OCI-LY3 (cell line): ENCODE data around the gene SYNE4.

Experiments
- H2AFZ ChIP-seq: fragments of 200-600, 300-600 bp; shearing (Covaris generic); 2 replicates; pipeline ENCODE4 v1.6.0; 2014; ENCODE audit warnings: antibody characterized with exemption, low read depth, low read length
- H3K27ac ChIP-seq: fragments of 200-600, 300-600 bp; sonication (generic); 2 replicates; pipeline ENCODE4 v1.5.1; 2014; ENCODE audit warnings: mild to moderate bottlenecking, low read length, moderate library complexity, mixed read lengths
- H3K27me3 ChIP-seq: fragments of 200-600, 300-600 bp; sonication (generic); 2 replicates; pipeline ENCODE4 v1.6.1; 2014; ENCODE audit warnings: low read depth, low read length, mixed read lengths
- H3K36me3 ChIP-seq: fragments of 200-600, 300-600 bp; sonication (generic); replicated peaks from 2 replicates; pipeline ENCODE3; 2014; ENCODE audit warnings: low read depth, low read length, mixed read lengths
- H3K4me1 ChIP-seq: fragments of 300-600, 200-600 bp; sonication (generic); 2 replicates; pipeline ENCODE4 v1.6.1; 2014; ENCODE audit warnings: low read length, mixed read lengths
- H3K4me2 ChIP-seq: fragments of 200-600, 300-600 bp; sonication (generic); 2 replicates; pipeline ENCODE4 v1.6.1; 2014; ENCODE audit warnings: low read length, mixed read lengths
- H3K4me3 ChIP-seq: fragments of 300-600, 200-600 bp; sonication (generic); 2 replicates; pipeline ENCODE4 v1.5.1; 2014; ENCODE audit warnings: antibody characterized with exemption, mild to moderate bottlenecking, low read length, moderate library complexity
- H3K79me2 ChIP-seq: fragments of 300-600, 200-600 bp; shearing (Covaris generic); 2 replicates; pipeline ENCODE4 v1.6.1; 2014; ENCODE audit warnings: mild to moderate bottlenecking, low read length, mixed read lengths
- H3K9ac ChIP-seq: fragments of 300-600, 200-600 bp; shearing (Covaris generic); 2 replicates; pipeline ENCODE4 v1.6.0; 2014; ENCODE audit warnings: mild to moderate bottlenecking, low read length, moderate library complexity
- H3K9me3 ChIP-seq: fragments of 200-600, 300-600 bp; shearing (Covaris generic); 2 replicates; pipeline ENCODE4 v1.6.1; 2014; ENCODE audit warnings: low read length, mixed read lengths; ENCODE audit not compliant: insufficient read depth
- H4K20me1 ChIP-seq: fragments of 200-600, 300-600 bp; sonication (generic); 2 replicates; pipeline ENCODE4 v1.6.1; 2016; ENCODE audit warnings: low read length, mixed read lengths; ENCODE audit not compliant: insufficient read depth
- EZH2phosphoT487 ChIP-seq: fragments of 200-600 bp; shearing (Covaris generic); IDR thresholded peaks from 2 replicates; pipeline ENCODE4 v1.6.1; 2018; ENCODE audit warnings: antibody characterized with exemption, mixed run types, low read depth
- TF ChIP-seq, protein P1 (sequence below): fragments of 200-600, 300-600 bp; sonication (generic); IDR thresholded peaks from 2 replicates; pipeline ENCODE4 v1.5.1; 2014; ENCODE audit warnings: antibody characterized with exemption, low read length, low read depth

SYNE4 gene

DNA sequence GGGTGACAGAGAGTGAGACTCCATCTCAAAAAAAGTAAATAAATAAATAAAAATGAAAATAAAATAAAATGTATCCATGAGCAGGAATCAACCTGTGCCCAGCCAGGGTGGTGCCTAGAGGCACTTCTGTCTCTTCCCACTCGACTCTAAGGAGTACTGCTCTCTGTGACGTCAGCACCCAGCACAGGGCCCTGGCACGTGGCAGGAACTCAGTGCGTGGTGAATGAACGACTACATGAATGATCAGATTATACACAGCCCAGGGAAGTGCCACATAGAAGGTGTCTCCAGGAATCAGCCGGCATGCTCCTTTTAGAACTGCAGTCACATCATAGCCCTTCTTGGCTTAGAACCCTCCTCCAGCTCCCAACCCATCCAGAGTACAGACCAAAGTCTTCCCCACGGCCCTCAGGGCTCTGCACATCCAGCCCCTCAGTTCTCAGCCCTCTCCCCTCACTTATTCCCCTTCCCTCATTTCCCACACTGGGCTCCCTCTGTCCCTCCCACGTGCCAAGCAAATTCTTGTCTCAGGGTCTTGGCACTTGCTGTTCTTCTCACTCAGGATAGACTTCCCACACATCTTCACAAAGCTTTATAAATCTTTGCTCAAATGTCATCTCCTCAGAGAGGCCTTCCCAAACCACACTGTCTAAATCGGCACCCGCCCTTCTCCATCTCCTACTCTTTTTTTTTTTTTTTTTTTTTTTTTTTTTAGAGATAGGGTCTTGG, 19.9 kb upstream of the SYNE4 start:
- no peak overlapping the region for H2AFZ ChIP-seq
- no peak overlapping the region for H3K9ac ChIP-seq
- no peaks in the 10 kb centered on the region for H3K79me2 ChIP-seq
- H3K27me3 ChIP-seq, result no peaks in the 10 kb centered on the region
- H4K20me1 ChIP-seq, result no peaks in the 10 kb centered on the region
- H3K4me3 ChIP-seq, result no peak overlapping the region
- H3K9me3 ChIP-seq, result no peaks in the 10 kb centered on the region
- peaks cover 9% of the 10 kb centered on the region for H3K36me3 ChIP-seq
- no peak for TF ChIP-seq EZH2phosphoT487
- TF ChIP-seq, protein P1, sequence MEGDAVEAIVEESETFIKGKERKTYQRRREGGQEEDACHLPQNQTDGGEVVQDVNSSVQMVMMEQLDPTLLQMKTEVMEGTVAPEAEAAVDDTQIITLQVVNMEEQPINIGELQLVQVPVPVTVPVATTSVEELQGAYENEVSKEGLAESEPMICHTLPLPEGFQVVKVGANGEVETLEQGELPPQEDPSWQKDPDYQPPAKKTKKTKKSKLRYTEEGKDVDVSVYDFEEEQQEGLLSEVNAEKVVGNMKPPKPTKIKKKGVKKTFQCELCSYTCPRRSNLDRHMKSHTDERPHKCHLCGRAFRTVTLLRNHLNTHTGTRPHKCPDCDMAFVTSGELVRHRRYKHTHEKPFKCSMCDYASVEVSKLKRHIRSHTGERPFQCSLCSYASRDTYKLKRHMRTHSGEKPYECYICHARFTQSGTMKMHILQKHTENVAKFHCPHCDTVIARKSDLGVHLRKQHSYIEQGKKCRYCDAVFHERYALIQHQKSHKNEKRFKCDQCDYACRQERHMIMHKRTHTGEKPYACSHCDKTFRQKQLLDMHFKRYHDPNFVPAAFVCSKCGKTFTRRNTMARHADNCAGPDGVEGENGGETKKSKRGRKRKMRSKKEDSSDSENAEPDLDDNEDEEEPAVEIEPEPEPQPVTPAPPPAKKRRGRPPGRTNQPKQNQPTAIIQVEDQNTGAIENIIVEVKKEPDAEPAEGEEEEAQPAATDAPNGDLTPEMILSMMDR, result no peak
- no peaks in the 10 kb centered on the region for H3K4me1 ChIP-seq
- H3K27ac ChIP-seq, result no peak overlapping the region
- H3K4me2 ChIP-seq, result no peak overlapping the region

DNA sequence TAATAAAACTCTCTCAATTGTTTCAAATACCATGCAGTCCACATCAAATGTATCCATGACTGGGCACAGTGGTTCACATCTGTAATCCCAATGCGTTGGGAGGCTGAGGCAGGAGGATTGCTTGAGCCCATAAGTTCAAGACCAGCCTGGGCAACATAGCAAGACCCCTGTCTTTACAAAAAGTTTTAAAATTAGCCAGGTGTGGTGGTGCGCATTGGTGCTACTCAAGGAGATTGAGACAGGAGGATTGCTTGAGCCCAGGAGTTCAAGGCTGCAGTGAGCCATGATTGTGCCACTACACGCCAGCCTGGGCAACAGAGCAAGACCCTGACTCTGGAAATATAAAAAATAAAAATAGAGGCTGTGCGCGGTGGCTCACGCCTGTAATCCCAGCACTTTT, 19.1 kb upstream of the SYNE4 start:
- peaks cover 11% of the 10 kb centered on the region for H3K36me3 ChIP-seq

DNA sequence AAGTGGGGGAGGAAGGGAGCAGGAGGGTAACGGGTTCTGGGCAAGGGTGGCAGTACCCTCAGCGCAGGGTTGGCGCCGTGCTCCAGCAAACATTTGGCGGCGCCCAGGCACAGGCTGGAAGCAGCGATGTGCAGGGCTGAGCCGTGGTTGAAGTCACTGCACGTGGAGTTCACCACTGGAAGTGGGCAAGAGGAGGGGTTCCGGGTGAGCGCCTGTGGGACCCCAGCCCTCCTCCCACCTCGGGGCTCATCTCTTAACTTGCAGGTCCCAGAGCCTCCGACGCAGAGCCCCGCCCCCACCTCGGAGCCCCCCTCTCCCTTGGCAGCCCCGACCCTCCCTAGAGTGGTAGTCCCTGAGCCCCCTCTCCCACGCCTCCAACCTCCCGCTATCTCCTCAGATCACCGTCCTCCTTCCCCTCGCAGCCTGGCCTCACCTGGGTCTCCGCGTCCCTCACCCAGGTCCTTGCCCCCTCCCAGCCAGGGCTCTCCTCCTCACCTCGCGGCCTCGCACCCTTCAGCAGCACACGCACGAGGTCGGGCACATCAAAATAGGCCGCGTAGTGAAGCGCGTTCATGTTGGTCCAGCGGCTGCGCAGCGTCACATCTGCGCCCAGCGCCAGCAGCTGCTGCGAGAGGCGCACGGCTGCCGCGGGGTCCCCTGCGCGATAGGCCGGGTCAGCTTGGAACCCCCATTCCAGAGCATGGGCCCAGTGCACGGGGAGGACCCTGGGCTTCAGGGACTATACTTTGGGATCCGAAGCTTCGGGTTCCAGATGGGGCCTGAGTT, 17.7 kb upstream of the SYNE4 start:
- no peaks in the 10 kb centered on the region for H3K9me3 ChIP-seq
- TF ChIP-seq, protein P1, result no peak
- no peak for TF ChIP-seq EZH2phosphoT487
- no peaks in the 10 kb centered on the region for H4K20me1 ChIP-seq
- H3K79me2 ChIP-seq, result no peaks in the 10 kb centered on the region
- no peak overlapping the region for H3K4me2 ChIP-seq
- no peaks in the 10 kb centered on the region for H3K27me3 ChIP-seq
- no peak overlapping the region for H3K27ac ChIP-seq
- H3K9ac ChIP-seq, result no peak overlapping the region
- no peaks in the 10 kb centered on the region for H3K4me1 ChIP-seq
- peaks cover 11% of the 10 kb centered on the region for H3K36me3 ChIP-seq
- no peak overlapping the region for H3K4me3 ChIP-seq
- H2AFZ ChIP-seq, result no peak overlapping the region

More for the DNA sequence above, 19.1 kb upstream of the SYNE4 start:
- no peaks in the 10 kb centered on the region for H3K9me3 ChIP-seq
- no peaks in the 10 kb centered on the region for H4K20me1 ChIP-seq
- no peak overlapping the region for H3K27ac ChIP-seq
- H3K9ac ChIP-seq, result no peak overlapping the region
- no peak overlapping the region for H2AFZ ChIP-seq
- no peak overlapping the region for H3K4me2 ChIP-seq
- H3K27me3 ChIP-seq, result no peaks in the 10 kb centered on the region
- no peaks in the 10 kb centered on the region for H3K79me2 ChIP-seq
- no peak overlapping the region for H3K4me3 ChIP-seq
- H3K4me1 ChIP-seq, result no peaks in the 10 kb centered on the region
- TF ChIP-seq, protein P1, result no peak
- TF ChIP-seq EZH2phosphoT487, result no peak

DNA sequence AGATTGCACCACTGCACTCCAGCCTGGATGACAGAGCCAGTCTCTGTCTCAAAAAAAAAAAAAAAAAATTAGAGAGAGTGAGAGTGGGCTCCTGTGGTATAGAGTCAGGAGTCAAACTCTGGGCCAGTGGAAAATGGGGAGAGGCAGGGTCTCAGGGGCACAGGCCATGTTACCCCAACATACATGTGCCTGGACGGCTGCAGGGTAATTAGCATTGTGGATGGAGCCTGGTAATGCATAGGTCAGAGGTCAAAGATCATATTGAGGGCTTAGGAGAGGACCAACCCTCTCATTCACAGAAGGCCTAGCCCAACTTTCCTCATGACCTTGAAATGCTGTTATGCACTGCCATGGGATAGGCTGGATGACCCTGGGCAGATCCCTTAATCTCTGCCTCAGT, 16.9 kb upstream of the SYNE4 start:
- Histone ChIP-seq H3K27ac (no peak overlapping the region), H3K9ac (no peak overlapping the region), H3K4me1 (no peaks in the 10 kb centered on the region), H3K4me2 (no peak overlapping the region), H2AFZ (no peak overlapping the region), H3K9me3 (no peaks in the 10 kb centered on the region), H3K27me3 (no peaks in the 10 kb centered on the region), H3K36me3 (peaks cover 16% of the 10 kb centered on the region), H4K20me1 (no peaks in the 10 kb centered on the region), H3K4me3 (no peak overlapping the region), H3K79me2 (no peaks in the 10 kb centered on the region)
- TF ChIP-seq EZH2phosphoT487, result no peak
